H9 (cell line): ENCODE measurements around the gene PDE6D. TPM values are rescaled to one million over a fixed set of nuclear protein-coding genes. Genes with fewer than 3 reads are reported as not detected.

Source experiments
- DNase-seq: peaks from one replicate; pipeline ENCODE4 v3.0.0-alpha.2; 2017
- H2AFZ ChIP-seq: one replicate; pipeline ENCODE4 v1.6.1; 2013; ENCODE audit warnings: mild to moderate bottlenecking, low read length, control low read depth, moderate library complexity
- H2AK5ac ChIP-seq: 2 replicates; pipeline ENCODE4 v1.6.1; 2013; ENCODE audit warnings: low read length, control low read depth, mixed read lengths; ENCODE audit not compliant: insufficient read length
- H2BK120ac ChIP-seq: one replicate; pipeline ENCODE4 v1.6.1; 2013; ENCODE audit warnings: low read depth, mild to moderate bottlenecking, low read length, control low read depth, inconsistent platforms; ENCODE audit not compliant: poor library complexity, severe bottlenecking
- H2BK12ac ChIP-seq: 2 replicates; pipeline ENCODE4 v1.6.1; 2013; ENCODE audit warnings: low read length, control low read depth, mixed read lengths, low read depth; ENCODE audit not compliant: insufficient read length
- H2BK15ac ChIP-seq: 2 replicates; pipeline ENCODE4 v1.6.1; 2013; ENCODE audit warnings: low read depth, low read length, control low read depth
- H2BK20ac ChIP-seq: one replicate; pipeline ENCODE4 v1.6.1; 2013; ENCODE audit warnings: low read depth, mild to moderate bottlenecking, low read length, control low read depth, inconsistent platforms; ENCODE audit not compliant: poor library complexity, severe bottlenecking
- H2BK5ac ChIP-seq: 2 replicates; pipeline ENCODE4 v1.6.1; 2013; ENCODE audit warnings: low read length, control low read depth, mixed read lengths; ENCODE audit not compliant: insufficient read length
- H3K14ac ChIP-seq: 2 replicates; pipeline ENCODE4 v1.6.1; 2013; ENCODE audit warnings: low read length, control low read depth; ENCODE audit not compliant: insufficient read depth
- H3K18ac ChIP-seq: 2 replicates; pipeline ENCODE4 v1.6.1; 2013; ENCODE audit warnings: low read depth, mild to moderate bottlenecking, mixed read lengths, low read length, control low read depth; ENCODE audit not compliant: insufficient read length
- H3K23ac ChIP-seq: 2 replicates; pipeline ENCODE4 v1.6.1; 2013; ENCODE audit warnings: low read length, control low read depth, mixed read lengths, low read depth; ENCODE audit not compliant: insufficient read length
- H3K23me2 ChIP-seq: 2 replicates; pipeline ENCODE4 v1.6.1; 2013; ENCODE audit warnings: low read depth, mild to moderate bottlenecking, mixed read lengths, low read length, control low read depth; ENCODE audit not compliant: insufficient read length, poor library complexity, severe bottlenecking
- H3K27ac ChIP-seq: 2 replicates; pipeline ENCODE4 v1.5.1; 2013; ENCODE audit warnings: low read length, control low read depth, mixed read lengths, low read depth; ENCODE audit not compliant: insufficient read length
- H3K27me3 ChIP-seq: 2 replicates; pipeline ENCODE4 v1.6.1; 2013; ENCODE audit warnings: low read length, control low read depth, inconsistent platforms; ENCODE audit not compliant: insufficient read depth
- H3K4ac ChIP-seq: 2 replicates; pipeline ENCODE4 v1.6.1; 2013; ENCODE audit warnings: low read depth, mild to moderate bottlenecking, control low read depth, inconsistent platforms, low read length, moderate library complexity
- H3K4me1 ChIP-seq: 2 replicates; pipeline ENCODE4 v1.6.1; 2013; ENCODE audit warnings: low read length, control low read depth, inconsistent platforms; ENCODE audit not compliant: insufficient read depth
- H3K4me2 ChIP-seq: 2 replicates; pipeline ENCODE4 v1.6.1; 2013; ENCODE audit warnings: low read length, control low read depth, mixed read lengths; ENCODE audit not compliant: insufficient read length, insufficient read depth
- H3K56ac ChIP-seq: 2 replicates; pipeline ENCODE4 v1.6.1; 2013; ENCODE audit warnings: low read depth, mild to moderate bottlenecking, mixed read lengths, low read length, control low read depth; ENCODE audit not compliant: insufficient read length
- H3K79me1 ChIP-seq: 2 replicates; pipeline ENCODE4 v1.6.1; 2013; ENCODE audit warnings: low read depth, mild to moderate bottlenecking, moderate library complexity, low read length, control low read depth, inconsistent platforms; ENCODE audit not compliant: insufficient read depth, poor library complexity, severe bottlenecking
- H3K79me2 ChIP-seq: 2 replicates; pipeline ENCODE4 v1.6.1; 2013; ENCODE audit warnings: low read length, control low read depth, inconsistent platforms; ENCODE audit not compliant: insufficient read depth
- H3K9ac ChIP-seq: 2 replicates; pipeline ENCODE4 v1.6.1; 2013; ENCODE audit warnings: low read length, control low read depth, mixed read lengths; ENCODE audit not compliant: insufficient read length; ENCODE audit errors: extremely low read depth
- H3K9me3 ChIP-seq: one replicate; pipeline ENCODE4 v1.6.1; 2013; ENCODE audit warnings: low read depth, low read length, inconsistent platforms; ENCODE audit not compliant: control insufficient read depth
- H3T11ph ChIP-seq: one replicate; pipeline ENCODE4 v1.6.1; 2013; ENCODE audit warnings: mild to moderate bottlenecking, low read length, control low read depth, inconsistent platforms
- H4K20me1 ChIP-seq: one replicate; pipeline ENCODE4 v1.6.1; 2013; ENCODE audit not compliant: control insufficient read depth, insufficient read length, insufficient read depth
- H4K5ac ChIP-seq: 2 replicates; pipeline ENCODE4 v1.6.1; 2013; ENCODE audit warnings: low read depth, mild to moderate bottlenecking, mixed read lengths, low read length, control low read depth; ENCODE audit not compliant: insufficient read length
- H4K8ac ChIP-seq: replicated peaks from 2 replicates; pipeline ENCODE4 v1.6.1; 2013; ENCODE audit warnings: low read length, control low read depth, mixed read lengths, low read depth; ENCODE audit not compliant: insufficient read length
- H4K91ac ChIP-seq: 2 replicates; pipeline ENCODE4 v1.6.1; 2013; ENCODE audit warnings: low read depth, mild to moderate bottlenecking, moderate library complexity, mixed read lengths, low read length, control low read depth; ENCODE audit not compliant: insufficient read length
- H3K27ac Mint-ChIP-seq, 3 experiments: 2 replicates in 2 of 3; 3 replicates in 1 of 3; pipeline ENCODE4 v1.8.0; 2020 to 2021; ENCODE audit warnings: mixed read lengths in 3 of 3, mild to moderate bottlenecking in 1 of 3, moderate library complexity in 1 of 3
- H3K27me3 Mint-ChIP-seq: 2 replicates; pipeline ENCODE4 v1.8.0; 2021; ENCODE audit warnings: low read depth, mild to moderate bottlenecking, moderate library complexity, mixed read lengths
- H3K36me3 Mint-ChIP-seq, 3 experiments: 2 replicates in 2 of 3; 3 replicates in 1 of 3; pipeline ENCODE4 v1.8.0; 2020 to 2021; ENCODE audit warnings: low read depth in 3 of 3, mixed read lengths in 3 of 3; ENCODE audit not compliant: insufficient read depth in 1 of 3
- H3K4me1 Mint-ChIP-seq, 2 experiments: 2 replicates each; pipeline ENCODE4 v1.8.0; 2020; ENCODE audit warnings: mixed read lengths in 2 of 2
- H3K4me3 Mint-ChIP-seq, 2 experiments: 2 replicates in 1 of 2; 3 replicates in 1 of 2; pipeline ENCODE4 v1.8.0; 2020 to 2021; ENCODE audit warnings: mild to moderate bottlenecking in 2 of 2, mixed read lengths in 2 of 2, moderate library complexity in 1 of 2
- H3K9me3 Mint-ChIP-seq, 2 experiments: 2 replicates in 1 of 2; 3 replicates in 1 of 2; pipeline ENCODE4 v1.8.0; 2020; ENCODE audit warnings: mild to moderate bottlenecking in 2 of 2, mixed read lengths in 2 of 2, moderate library complexity in 1 of 2
- WGBS: extraction: QIAGEN DNeasy Blood & Tissue Kit; methylation state at CpG from one replicate; pipeline ENCODE4 v1.1.7; 2013; ENCODE audit warnings: missing lambda C conversion rate, low lambda C conversion rate, mixed read lengths; ENCODE audit not compliant: insufficient read length; ENCODE audit errors: extremely low coverage; 5-methylcytosine and 5-hydroxymethylcytosine counted together
- total RNA-seq: library from RNA; stranded (reverse); gene quantifications from 2 replicates; pipeline ENCODE4 v1.2.1, GENCODE V29; 2021
- TF ChIP-seq, protein P1 (sequence below): fragments of 200-600 bp; sonication (generic); conservative IDR thresholded peaks from 3 replicates; pipeline ENCODE4 v1.8.0; 2021; ENCODE audit warnings: antibody characterized with exemption, mild to moderate bottlenecking

The PDE6D gene
- total RNA-seq, 1 experiment from 2014 or later = 33.7 TPM

DNA sequence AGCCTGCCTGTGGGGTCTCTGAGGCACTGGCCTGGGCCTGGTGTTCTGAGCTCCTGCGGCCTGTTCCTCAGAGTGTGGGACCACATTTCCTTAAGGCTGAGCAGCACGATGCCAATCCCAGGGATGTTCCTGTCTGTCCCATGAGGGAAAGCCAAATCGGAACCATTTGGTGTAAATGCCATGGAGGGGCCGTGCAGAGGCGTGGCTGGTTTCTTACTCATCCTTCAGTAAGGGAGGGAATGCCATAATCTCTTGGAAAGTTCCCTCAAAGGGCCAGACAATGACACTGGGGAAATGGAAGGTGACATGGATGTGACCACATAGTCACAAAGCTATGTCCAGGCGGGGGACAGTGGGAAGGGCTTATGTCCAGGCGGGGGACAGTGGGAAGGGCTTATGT is 87.1 kb downstream of the PDE6D start:
- Histone ChIP-seq H3T11ph (no peak overlapping the region), H3K14ac (no peak overlapping the region), H3K4ac (no peak overlapping the region), H4K20me1 (no peaks in the 10 kb centered on the region), H2BK120ac (no peak overlapping the region), H3K27ac (no peak overlapping the region), H2AFZ (no peak overlapping the region), H4K5ac (no peak overlapping the region), H2BK20ac (no peak overlapping the region), H3K18ac (no peak overlapping the region), H3K56ac (no peak overlapping the region), H3K9me3 (no peaks in the 10 kb centered on the region), H3K4me1 (no peaks in the 10 kb centered on the region), H3K23ac (no peak overlapping the region), H3K27me3 (no peaks in the 10 kb centered on the region), H3K9ac (no peak overlapping the region), H3K23me2 (no peaks in the 10 kb centered on the region), H4K8ac (no peak overlapping the region), H3K79me2 (no peaks in the 10 kb centered on the region), H3K4me2 (no peak overlapping the region), H2BK5ac (no peak overlapping the region), H2BK15ac (no peak overlapping the region), H2AK5ac (no peak overlapping the region), H2BK12ac (no peak overlapping the region), H3K79me1 (no peaks in the 10 kb centered on the region), H4K91ac (no peak overlapping the region)
- TF ChIP-seq, protein P1, sequence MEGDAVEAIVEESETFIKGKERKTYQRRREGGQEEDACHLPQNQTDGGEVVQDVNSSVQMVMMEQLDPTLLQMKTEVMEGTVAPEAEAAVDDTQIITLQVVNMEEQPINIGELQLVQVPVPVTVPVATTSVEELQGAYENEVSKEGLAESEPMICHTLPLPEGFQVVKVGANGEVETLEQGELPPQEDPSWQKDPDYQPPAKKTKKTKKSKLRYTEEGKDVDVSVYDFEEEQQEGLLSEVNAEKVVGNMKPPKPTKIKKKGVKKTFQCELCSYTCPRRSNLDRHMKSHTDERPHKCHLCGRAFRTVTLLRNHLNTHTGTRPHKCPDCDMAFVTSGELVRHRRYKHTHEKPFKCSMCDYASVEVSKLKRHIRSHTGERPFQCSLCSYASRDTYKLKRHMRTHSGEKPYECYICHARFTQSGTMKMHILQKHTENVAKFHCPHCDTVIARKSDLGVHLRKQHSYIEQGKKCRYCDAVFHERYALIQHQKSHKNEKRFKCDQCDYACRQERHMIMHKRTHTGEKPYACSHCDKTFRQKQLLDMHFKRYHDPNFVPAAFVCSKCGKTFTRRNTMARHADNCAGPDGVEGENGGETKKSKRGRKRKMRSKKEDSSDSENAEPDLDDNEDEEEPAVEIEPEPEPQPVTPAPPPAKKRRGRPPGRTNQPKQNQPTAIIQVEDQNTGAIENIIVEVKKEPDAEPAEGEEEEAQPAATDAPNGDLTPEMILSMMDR = no peak
- Mint-ChIP-seq H3K27ac (no peak overlapping the region), H3K9me3 (no peaks in the 10 kb centered on the region), H3K27me3 (no peaks in the 10 kb centered on the region; the same call in 1 of the 2 replicates), H3K4me3 (no peak overlapping the region), H3K36me3 (no peaks in the 10 kb centered on the region; a peak in 1 of 7 replicates), H3K4me1 (peaks cover 13 to 14% of the 10 kb centered on the region in 2 experiments)
- no peak for DNase-seq
- no CpG with 5 or more reads among the region's 7 CpGs for WGBS
